ENCODE data around the gene RFWD3.
"Not testable (repeated sequence)": the region's sequence is repeated elsewhere in the genome, so short reads cannot be mapped to it uniquely, and the experiment has no call there.

Gene RFWD3

GRCh38 chr16:74666425-74667254 lies at the start of gene RFWD3:
Gene RFWD3, minus strand, starts transcription at chr16:74666877. Its CDS starts 5,428 bp downstream, at chr16:74661449.
- DNase-seq (ENCODE audit: low spot score), result peak; percentile 97

- DNase-seq (ENCODE audit: low spot score), result no peak
Measured at GRCh38 chr16:74716355-74716754, 49.7 kb upstream of the RFWD3 start.

GRCh38 chr16:74713876-74714275 lies 47.2 kb upstream of the RFWD3 start:
- DNase-seq (ENCODE audit: low spot score), result no peak

GRCh38 chr16:74713325-74713724 lies 46.6 kb upstream of the RFWD3 start:
- DNase-seq (ENCODE audit: low spot score), result peak; percentile 20

GRCh38 chr16:74711938-74712337 lies 45.3 kb upstream of the RFWD3 start:
- DNase-seq (ENCODE audit: low spot score), result no peak

- DNase-seq (ENCODE audit: low spot score), result no peak
Measured at GRCh38 chr16:74710401-74710800, 43.7 kb upstream of the RFWD3 start.

- DNase-seq (ENCODE audit: low spot score), result peak; percentile 85
Measured at GRCh38 chr16:74709441-74709877, 42.8 kb upstream of the RFWD3 start.

- DNase-seq (ENCODE audit: low spot score), result no peak
Measured at GRCh38 chr16:74700438-74701225, 34.0 kb upstream of the RFWD3 start, which contains the start of gene MLKL. Gene MLKL, minus strand, starts transcription at chr16:74700862. Its CDS starts 5,105 bp downstream, at chr16:74695757.

- no peak for DNase-seq (ENCODE audit: low spot score)
Measured at GRCh38 chr16:74700116-74700437, 33.4 kb upstream of the RFWD3 start.

- DNase-seq (ENCODE audit: low spot score), result no peak
Measured at GRCh38 chr16:74699666-74700065, 33.0 kb upstream of the RFWD3 start.

- DNase-seq (ENCODE audit: low spot score), result no peak
Measured at GRCh38 chr16:74698222-74698621, 31.5 kb upstream of the RFWD3 start.

- DNase-seq (ENCODE audit: low spot score), result peak; percentile 90
Measured at GRCh38 chr16:74695450-74696422, 29.1 kb upstream of the RFWD3 start.

- DNase-seq (ENCODE audit: low spot score), result no peak
Measured at GRCh38 chr16:74691093-74691855, 24.6 kb upstream of the RFWD3 start.

GRCh38 chr16:74682556-74682955 lies 15.9 kb upstream of the RFWD3 start:
- no peak for DNase-seq (ENCODE audit: low spot score)

- DNase-seq (ENCODE audit: low spot score), result no peak
Measured at GRCh38 chr16:74680681-74681080, 14.0 kb upstream of the RFWD3 start.

GRCh38 chr16:74679983-74680382 lies 13.3 kb upstream of the RFWD3 start:
- no peak for DNase-seq (ENCODE audit: low spot score)

GRCh38 chr16:74677868-74678267 lies 11.2 kb upstream of the RFWD3 start:
- no peak for DNase-seq (ENCODE audit: low spot score)

- no peak for DNase-seq (ENCODE audit: low spot score)
Measured at GRCh38 chr16:74673876-74674275, 7.2 kb upstream of the RFWD3 start.

- not testable (repeated sequence) for DNase-seq (ENCODE audit: low spot score)
Measured at GRCh38 chr16:74668877-74669276, 2.2 kb upstream of the RFWD3 start.

- DNase-seq (ENCODE audit: low spot score), result peak; percentile 43
Measured at GRCh38 chr16:74667255-74667700, 601 bp upstream of the RFWD3 start.

- DNase-seq (ENCODE audit: low spot score), result no peak
Measured at GRCh38 chr16:74666010-74666421, 661 bp downstream of the RFWD3 start.
